Epithelial cell of proximal tubule (primary cell): ENCODE measurements around the gene SCAANT1. TPM values are rescaled to one million over a fixed set of nuclear protein-coding genes. Genes with fewer than 3 reads are reported as not detected.

Experiments used
- DNase-seq: peaks from one replicate; pipeline ENCODE4 v3.0.0-alpha.2; 2011; ENCODE audit warnings: low read depth
- H3K4me3 ChIP-seq: 2 replicates; pipeline ENCODE4 v1.5.1; 2011; ENCODE audit warnings: low read depth, mild to moderate bottlenecking, low read length
- CTCF ChIP-seq: conservative IDR thresholded peaks from 2 replicates; pipeline ENCODE4 v1.5.1; 2012; ENCODE audit warnings: low read depth, mild to moderate bottlenecking, low read length
- total RNA-seq: library from RNA; depleted of rRNA; stranded (reverse); fragments of >200 nt; gene quantifications from 2 replicates; pipeline ENCODE4 v1.2.3, GENCODE V29; 2015

The SCAANT1 gene
- total RNA-seq, 1 donor from 2014 or later: not detected

GRCh38 chr3:63874769-63875168 is 37.4 kb downstream of the SCAANT1 start:
- TF ChIP-seq CTCF: no peak
- no peak for DNase-seq

GRCh38 chr3:63872135-63872924 is 39.9 kb downstream of the SCAANT1 start:
- no peak for DNase-seq
- no peak for TF ChIP-seq CTCF

More at GRCh38 chr3:63874769-63875168, 37.4 kb downstream of the SCAANT1 start:
- no peak overlapping the region for H3K4me3 ChIP-seq

GRCh38 chr3:63870615-63871005 is 41.6 kb downstream of the SCAANT1 start:
- no peak for DNase-seq
- no peak overlapping the region for H3K4me3 ChIP-seq
- TF ChIP-seq CTCF: no peak

More at GRCh38 chr3:63872135-63872924, 39.9 kb downstream of the SCAANT1 start:
- H3K4me3 ChIP-seq: no peak overlapping the region

- no peak for TF ChIP-seq CTCF
- no peak overlapping the region for H3K4me3 ChIP-seq
- DNase-seq: no peak
These were observed 42.1 kb downstream of the SCAANT1 start for GRCh38 chr3:63869940-63870614.

- no peak overlapping the region for H3K4me3 ChIP-seq
- no peak for TF ChIP-seq CTCF
- DNase-seq: no peak
These were observed 45.0 kb downstream of the SCAANT1 start for GRCh38 chr3:63867225-63867624.

- DNase-seq: no peak
- TF ChIP-seq CTCF: no peak
- peak overlapping the region; percentile 83 for H3K4me3 ChIP-seq
These were observed 47.2 kb downstream of the SCAANT1 start for GRCh38 chr3:63864965-63865327.
